GM12891 (cell line): ENCODE measurements around the gene ARHGEF4.

ENCODE experiments used
- PAX5 ChIP-seq: IDR thresholded peaks from 2 replicates; pipeline ENCODE4 v1.6.1; 2011; ENCODE audit warnings: low read length, moderate library complexity, mild to moderate bottlenecking; ENCODE audit not compliant: insufficient read depth, severe bottlenecking
- POLR2A ChIP-seq: IDR thresholded peaks from 2 replicates; pipeline ENCODE4 v1.6.1; 2011; ENCODE audit warnings: low read depth, low read length, control low read depth
- POLR2AphosphoS5 ChIP-seq: IDR thresholded peaks from 2 replicates; pipeline ENCODE4 v1.6.1; 2011; ENCODE audit warnings: low read depth, low read length, control low read depth
- POU2F2 ChIP-seq: IDR thresholded peaks from 2 replicates; pipeline ENCODE4 v1.6.1; 2011; ENCODE audit warnings: low read depth, mild to moderate bottlenecking, control low read depth, low read length, moderate library complexity
- SPI1 ChIP-seq: IDR thresholded peaks from 2 replicates; pipeline ENCODE4 v1.6.1; 2011; ENCODE audit warnings: low read depth, low read length, control low read depth
- TAF1 ChIP-seq: IDR thresholded peaks from 2 replicates; pipeline ENCODE4 v1.6.1; 2011; ENCODE audit warnings: low read depth, low read length, control low read depth

DNA sequence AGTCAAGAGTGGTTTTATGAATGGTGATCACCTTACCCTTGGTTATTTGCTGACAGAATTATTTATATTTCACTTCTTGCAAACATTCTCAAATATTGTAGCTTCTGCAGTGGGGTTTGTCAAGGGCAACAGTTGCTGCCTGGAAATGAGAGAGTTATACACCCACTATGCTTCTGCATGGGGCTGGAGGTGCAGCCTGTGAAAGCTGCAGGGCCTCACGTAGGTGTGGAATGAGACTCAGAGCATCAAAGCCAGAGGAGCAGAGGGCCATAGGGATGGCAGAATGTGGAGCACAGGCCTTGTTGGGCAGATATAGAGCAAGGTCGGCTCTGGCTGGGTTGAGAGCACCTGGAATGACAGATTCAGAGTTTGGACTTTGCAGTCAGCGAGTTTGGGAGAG, 128.2 kb downstream of the ARHGEF4 start:
- TF ChIP-seq POLR2AphosphoS5 (no peak), POLR2A (no peak), TAF1 (no peak), SPI1 (no peak), PAX5 (no peak), POU2F2 (no peak)
